Measurements from ENCODE around the gene SLIT3. TPM values are rescaled to one million over a fixed set of nuclear protein-coding genes. Genes with fewer than 3 reads are reported as not detected.

Gene SLIT3
- total RNA-seq, 4 donors from 2014 or later: 0.97 to 6.1 (median 3.4) TPM

DNA sequence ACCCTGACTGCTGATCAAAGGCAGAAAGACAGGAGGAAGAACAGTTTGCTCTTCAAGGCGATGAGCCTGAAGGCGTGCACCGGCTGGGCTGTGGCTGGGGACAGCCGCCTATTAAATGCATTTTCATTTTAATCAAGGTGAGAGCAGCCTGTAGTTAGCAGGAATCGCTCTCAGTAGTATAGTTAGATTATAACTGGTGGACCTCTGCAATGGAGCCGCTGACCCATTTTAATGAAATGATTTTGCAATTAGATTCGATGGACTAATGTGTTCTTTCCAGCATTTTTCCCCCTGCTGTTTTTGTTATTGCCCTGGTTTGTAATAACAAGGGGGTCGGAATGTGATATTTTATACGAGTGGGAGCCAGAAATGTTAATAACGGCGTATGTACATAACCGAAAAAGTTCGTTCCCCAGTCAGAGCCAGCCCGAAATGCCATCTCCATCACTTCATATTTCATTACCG lies 535.8 kb downstream of the SLIT3 start:
- in situ Hi-C loops (cut with MboI; ENCODE audit: low sequenced_read_pairs in 4 of 4): no loop called here
- H3K9me3 ChIP-seq: no peaks in the 10 kb centered on the region
- DNase-seq (no peak), ATAC-seq (no peak)
- TF ChIP-seq, protein P1, sequence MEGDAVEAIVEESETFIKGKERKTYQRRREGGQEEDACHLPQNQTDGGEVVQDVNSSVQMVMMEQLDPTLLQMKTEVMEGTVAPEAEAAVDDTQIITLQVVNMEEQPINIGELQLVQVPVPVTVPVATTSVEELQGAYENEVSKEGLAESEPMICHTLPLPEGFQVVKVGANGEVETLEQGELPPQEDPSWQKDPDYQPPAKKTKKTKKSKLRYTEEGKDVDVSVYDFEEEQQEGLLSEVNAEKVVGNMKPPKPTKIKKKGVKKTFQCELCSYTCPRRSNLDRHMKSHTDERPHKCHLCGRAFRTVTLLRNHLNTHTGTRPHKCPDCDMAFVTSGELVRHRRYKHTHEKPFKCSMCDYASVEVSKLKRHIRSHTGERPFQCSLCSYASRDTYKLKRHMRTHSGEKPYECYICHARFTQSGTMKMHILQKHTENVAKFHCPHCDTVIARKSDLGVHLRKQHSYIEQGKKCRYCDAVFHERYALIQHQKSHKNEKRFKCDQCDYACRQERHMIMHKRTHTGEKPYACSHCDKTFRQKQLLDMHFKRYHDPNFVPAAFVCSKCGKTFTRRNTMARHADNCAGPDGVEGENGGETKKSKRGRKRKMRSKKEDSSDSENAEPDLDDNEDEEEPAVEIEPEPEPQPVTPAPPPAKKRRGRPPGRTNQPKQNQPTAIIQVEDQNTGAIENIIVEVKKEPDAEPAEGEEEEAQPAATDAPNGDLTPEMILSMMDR (IDR thresholded peaks at IDR 0.05 in 4 of 5, conservative IDR thresholded peaks at IDR 0.05 in 1 of 5): no peak
- no peak for TF ChIP-seq POLR2A (IDR thresholded peaks at IDR 0.05)
- H3K36me3 ChIP-seq: no peaks in the 10 kb centered on the region
- H3K4me3 ChIP-seq: no peak overlapping the region
- no peaks in the 10 kb centered on the region for H3K27me3 ChIP-seq
- no peaks in the 10 kb centered on the region for H3K4me1 ChIP-seq
- H3K27ac ChIP-seq: no peak overlapping the region
- intact Hi-C loops (cut with DNase I; ENCODE audit: low total_unique reads): no loop called here

DNA sequence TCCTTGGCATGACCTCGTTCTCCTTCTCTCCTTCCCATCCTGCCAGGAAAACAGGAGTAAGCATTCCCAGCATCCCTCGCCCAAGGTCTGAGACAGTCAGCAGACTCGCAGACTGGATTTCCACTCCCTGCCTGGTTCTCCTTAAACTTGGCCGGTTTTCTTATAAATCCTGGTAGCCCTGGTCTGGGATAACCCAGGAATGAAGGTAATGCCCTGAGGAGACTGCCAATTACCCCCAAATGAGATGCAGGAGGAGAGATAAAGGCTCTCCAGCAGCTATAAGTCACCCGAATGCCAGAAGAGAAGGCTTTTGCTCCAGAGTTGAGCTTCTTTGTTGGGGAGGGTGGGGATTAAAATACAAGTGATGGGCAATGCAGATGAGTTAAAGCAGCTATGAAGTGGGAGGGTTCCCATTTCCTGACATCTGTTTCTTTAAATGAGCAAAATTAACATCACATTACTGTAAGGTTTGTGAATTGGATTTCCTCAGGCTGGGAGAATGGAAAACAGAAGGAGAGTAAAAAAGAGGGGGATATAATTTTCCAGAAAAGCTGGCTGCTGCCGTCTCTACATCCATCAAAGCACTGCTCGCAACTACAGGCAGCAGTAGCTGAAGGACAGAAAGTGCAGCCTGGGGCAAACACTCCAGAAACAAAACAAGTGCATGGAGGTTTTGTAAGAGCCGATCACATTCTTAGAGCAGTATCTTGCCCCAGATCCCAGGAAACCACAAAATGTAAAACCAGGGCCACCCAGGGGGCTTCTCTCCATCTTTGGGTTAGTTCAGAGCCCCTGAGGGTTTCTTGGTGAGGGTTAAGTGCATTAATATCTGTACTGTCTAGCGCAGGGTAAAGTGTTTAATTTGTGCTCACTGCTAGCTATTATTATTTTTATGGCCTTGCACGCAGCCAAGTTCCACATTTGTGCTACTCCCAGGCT lies 544.2 kb downstream of the SLIT3 start:
- intact Hi-C loops (cut with DNase I; ENCODE audit: low total_unique reads): no loop called here
- Histone ChIP-seq H3K36me3 (no peaks in the 10 kb centered on the region), H3K4me1 (no peaks in the 10 kb centered on the region), H3K9me3 (no peaks in the 10 kb centered on the region), H3K27me3 (no peaks in the 10 kb centered on the region), H3K27ac (no peak overlapping the region), H3K4me3 (no peak overlapping the region)
- in situ Hi-C loops (cut with MboI; ENCODE audit: low sequenced_read_pairs in 4 of 4): no loop called here
- TF ChIP-seq, protein P1 (IDR thresholded peaks at IDR 0.05 in 4 of 5, conservative IDR thresholded peaks at IDR 0.05 in 1 of 5): no peak
- no peak for TF ChIP-seq POLR2A (IDR thresholded peaks at IDR 0.05)
- ATAC-seq (no peak), DNase-seq (no peak)

DNA sequence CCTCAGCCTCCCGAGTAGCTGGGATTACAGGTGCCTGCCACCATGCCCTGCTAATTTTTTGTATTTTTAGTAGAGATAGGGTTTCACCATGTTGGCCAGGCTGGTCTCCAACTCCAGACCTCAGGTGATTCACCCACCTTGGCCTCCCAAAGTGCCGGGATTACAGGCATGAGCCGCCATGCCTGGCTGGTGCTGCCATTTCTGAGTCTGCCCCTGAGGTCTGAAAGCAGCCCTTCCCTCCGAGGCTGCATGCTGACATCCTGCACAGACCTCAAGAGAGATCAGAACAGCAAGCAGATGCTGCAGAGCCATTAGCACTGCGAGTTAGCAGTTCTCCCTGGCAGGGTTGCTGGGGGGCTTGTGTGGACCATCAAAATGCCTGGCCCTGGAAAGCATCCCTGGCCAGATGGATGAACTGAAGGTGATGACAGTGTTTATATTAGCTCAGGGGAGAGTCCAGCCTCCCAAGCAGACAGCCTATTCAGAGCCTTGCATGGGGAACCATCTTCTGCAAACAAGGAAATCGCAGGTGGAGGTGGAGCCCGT lies 545.3 kb downstream of the SLIT3 start:
- H3K27me3 ChIP-seq: no peaks in the 10 kb centered on the region
- H3K27ac ChIP-seq: no peak overlapping the region
- TF ChIP-seq, protein P1 (IDR thresholded peaks at IDR 0.05 in 4 of 5, conservative IDR thresholded peaks at IDR 0.05 in 1 of 5): no peak
- TF ChIP-seq POLR2A (IDR thresholded peaks at IDR 0.05): no peak
- DNase-seq: no peak
- H3K9me3 ChIP-seq: no peaks in the 10 kb centered on the region
- no peak for ATAC-seq
- no peak overlapping the region for H3K4me3 ChIP-seq
- no peaks in the 10 kb centered on the region for H3K4me1 ChIP-seq
- in situ Hi-C loops (cut with MboI; ENCODE audit: low sequenced_read_pairs in 4 of 4): no loop called here
- intact Hi-C loops (cut with DNase I; ENCODE audit: low total_unique reads): no loop called here
- no peaks in the 10 kb centered on the region for H3K36me3 ChIP-seq

DNA sequence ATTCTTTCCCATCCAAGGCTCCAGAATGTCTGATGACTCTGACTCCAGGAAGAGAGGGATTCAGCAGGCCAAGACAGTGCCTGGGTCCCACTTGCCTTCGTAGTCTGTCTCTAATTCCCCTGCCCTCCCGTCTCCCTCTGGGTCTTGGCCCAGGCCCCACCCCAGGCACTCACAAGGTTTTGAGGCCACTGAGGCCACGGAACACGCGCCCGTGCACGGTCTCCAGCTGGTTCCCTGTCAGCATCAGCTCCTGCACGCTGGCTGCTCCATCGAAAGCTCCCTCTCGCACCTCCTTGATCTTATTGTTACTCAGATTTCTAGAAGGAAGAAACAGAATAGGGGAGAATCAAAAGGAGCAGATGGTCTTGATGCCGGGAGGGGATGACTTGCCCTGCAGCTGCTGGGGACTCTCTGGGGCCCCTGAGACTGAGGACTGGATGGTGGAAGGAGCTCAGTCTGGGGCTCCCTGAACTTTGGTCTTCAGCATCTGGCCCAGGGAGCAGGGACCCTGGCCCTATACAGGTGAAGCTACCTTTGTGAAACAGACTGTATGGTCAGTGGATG lies 547.2 kb downstream of the SLIT3 start:
- H3K4me3 ChIP-seq: no peak overlapping the region
- DNase-seq: no peak
- no peaks in the 10 kb centered on the region for H3K9me3 ChIP-seq
- no peaks in the 10 kb centered on the region for H3K4me1 ChIP-seq
- intact Hi-C loops (cut with DNase I; ENCODE audit: low total_unique reads): no loop called here
- H3K27ac ChIP-seq: no peak overlapping the region
- in situ Hi-C loops (cut with MboI; ENCODE audit: low sequenced_read_pairs in 4 of 4): no loop called here
- ATAC-seq: no peak
- TF ChIP-seq, protein P1 (IDR thresholded peaks at IDR 0.05 in 4 of 5, conservative IDR thresholded peaks at IDR 0.05 in 1 of 5): no peak
- no peak for TF ChIP-seq POLR2A (IDR thresholded peaks at IDR 0.05)
- H3K36me3 ChIP-seq: no peaks in the 10 kb centered on the region
- H3K27me3 ChIP-seq: no peaks in the 10 kb centered on the region

Data from gastrocnemius medialis (tissue), 4 donors.